Measurements from ENCODE around the gene TNFAIP8L2.

DNA sequence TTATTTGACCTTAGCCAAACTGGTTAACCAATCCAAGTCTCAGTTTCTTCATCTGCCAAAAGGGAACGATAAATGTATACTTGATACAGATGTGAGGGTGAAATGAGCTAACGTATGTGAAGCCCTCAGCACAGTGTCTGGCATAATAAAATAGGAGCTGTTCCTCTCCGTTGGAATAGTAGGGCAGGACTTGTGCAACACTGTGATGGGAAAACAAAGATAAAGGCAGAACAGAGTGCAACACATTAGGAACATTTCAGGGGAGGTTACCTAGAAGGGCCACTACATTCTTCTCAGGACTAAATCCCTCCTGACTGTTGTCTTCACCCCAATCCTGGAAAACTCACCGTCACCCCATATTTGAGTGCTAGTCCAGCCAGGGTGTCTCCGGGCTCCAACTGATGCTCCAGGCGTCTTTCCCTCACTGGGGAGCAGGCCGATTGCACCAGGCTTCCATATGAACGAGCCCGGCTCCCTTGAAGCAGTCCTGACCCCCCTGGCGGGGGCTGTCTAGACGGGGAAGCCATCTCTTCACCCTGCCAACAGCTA, 8.4 kb downstream of the TNFAIP8L2 start:
- TF ChIP-seq, protein P1, sequence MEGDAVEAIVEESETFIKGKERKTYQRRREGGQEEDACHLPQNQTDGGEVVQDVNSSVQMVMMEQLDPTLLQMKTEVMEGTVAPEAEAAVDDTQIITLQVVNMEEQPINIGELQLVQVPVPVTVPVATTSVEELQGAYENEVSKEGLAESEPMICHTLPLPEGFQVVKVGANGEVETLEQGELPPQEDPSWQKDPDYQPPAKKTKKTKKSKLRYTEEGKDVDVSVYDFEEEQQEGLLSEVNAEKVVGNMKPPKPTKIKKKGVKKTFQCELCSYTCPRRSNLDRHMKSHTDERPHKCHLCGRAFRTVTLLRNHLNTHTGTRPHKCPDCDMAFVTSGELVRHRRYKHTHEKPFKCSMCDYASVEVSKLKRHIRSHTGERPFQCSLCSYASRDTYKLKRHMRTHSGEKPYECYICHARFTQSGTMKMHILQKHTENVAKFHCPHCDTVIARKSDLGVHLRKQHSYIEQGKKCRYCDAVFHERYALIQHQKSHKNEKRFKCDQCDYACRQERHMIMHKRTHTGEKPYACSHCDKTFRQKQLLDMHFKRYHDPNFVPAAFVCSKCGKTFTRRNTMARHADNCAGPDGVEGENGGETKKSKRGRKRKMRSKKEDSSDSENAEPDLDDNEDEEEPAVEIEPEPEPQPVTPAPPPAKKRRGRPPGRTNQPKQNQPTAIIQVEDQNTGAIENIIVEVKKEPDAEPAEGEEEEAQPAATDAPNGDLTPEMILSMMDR (IDR thresholded peaks at IDR 0.05) = no peak
- TF ChIP-seq POLR2A (IDR thresholded peaks at IDR 0.05) = peak; percentile 35
- no peak for TF ChIP-seq EP300 (IDR thresholded peaks at IDR 0.05)

Data from ovary (tissue), 3 donors.